DND-41 (cell line): ENCODE measurements around the gene CHD1L.

Source experiments
- ATAC-seq: fragments of 200-7000 bp; cut with Tn5 transposase; 3 replicates; pipeline ENCODE4 v1.9.1; 2021; ENCODE audit warnings: low read depth; ENCODE audit not compliant: insufficient read depth
- DNase-seq: peaks from one replicate; pipeline ENCODE4 v3.0.0-alpha.2; 2020
- H2AFZ ChIP-seq: 2 replicates; pipeline ENCODE4 v1.6.0; 2012; ENCODE audit warnings: low read depth, low read length
- H3K27ac ChIP-seq: 2 replicates; pipeline ENCODE4 v1.5.1; 2012; ENCODE audit warnings: low read length, inconsistent platforms
- H3K27me3 ChIP-seq: fragments of 200-600 bp; sonication (generic); 2 replicates; pipeline ENCODE4 v1.6.0; 2012; ENCODE audit warnings: low read length, mild to moderate bottlenecking, inconsistent platforms; ENCODE audit not compliant: insufficient read depth, poor library complexity
- H3K36me3 ChIP-seq: 2 replicates; pipeline ENCODE4 v1.5.1; 2012; ENCODE audit warnings: low read length, inconsistent platforms; ENCODE audit not compliant: insufficient read depth
- H3K4me1 ChIP-seq: 2 replicates; pipeline ENCODE4 v1.5.1; 2012; ENCODE audit warnings: mild to moderate bottlenecking, low read length; ENCODE audit not compliant: insufficient read depth
- H3K4me2 ChIP-seq: 2 replicates; pipeline ENCODE4 v1.6.0; 2012; ENCODE audit warnings: mild to moderate bottlenecking, moderate library complexity, low read length, inconsistent platforms; ENCODE audit not compliant: insufficient read depth
- H3K4me3 ChIP-seq, 2 experiments: fragments of 200-600 bp in 1 of 2; shearing (Covaris generic) in 1 of 2; 2 replicates each; pipeline ENCODE4 v1.5.1; 2012 to 2016; ENCODE audit warnings: inconsistent platforms in 2 of 2, low read length in 2 of 2, mild to moderate bottlenecking in 2 of 2, low read depth in 1 of 2, moderate library complexity in 1 of 2
- H3K79me2 ChIP-seq: 2 replicates; pipeline ENCODE4 v1.6.0; 2012; ENCODE audit warnings: low read length, inconsistent platforms; ENCODE audit not compliant: insufficient read depth
- H3K9ac ChIP-seq: 2 replicates; pipeline ENCODE4 v1.6.0; 2012; ENCODE audit warnings: low read depth, mild to moderate bottlenecking, inconsistent platforms, low read length, moderate library complexity
- H3K9me3 ChIP-seq: 2 replicates; pipeline ENCODE4 v1.5.1; 2012; ENCODE audit warnings: low read length, moderate library complexity, mild to moderate bottlenecking, inconsistent platforms; ENCODE audit not compliant: insufficient read depth, severe bottlenecking
- H4K20me1 ChIP-seq: 2 replicates; pipeline ENCODE4 v1.6.0; 2012; ENCODE audit warnings: low read length; ENCODE audit not compliant: insufficient read depth
- CTCF ChIP-seq: IDR thresholded peaks from 2 replicates; pipeline ENCODE4 v1.5.1; 2012; ENCODE audit warnings: borderline replicate concordance, low read length, moderate library complexity, mild to moderate bottlenecking; ENCODE audit not compliant: poor library complexity, severe bottlenecking; ENCODE audit errors: extremely low read depth
- EZH2 ChIP-seq: IDR thresholded peaks from 3 replicates; pipeline ENCODE4 v1.6.1; 2012; ENCODE audit warnings: borderline replicate concordance, low read depth, mild to moderate bottlenecking, moderate library complexity, low read length, inconsistent platforms; ENCODE audit not compliant: severe bottlenecking

The CHD1L gene

GRCh38 chr1:147334292-147334691 lies 91.8 kb downstream of the CHD1L start:
- Histone ChIP-seq H3K4me2 (no peak overlapping the region), H3K9me3 (no peaks in the 10 kb centered on the region), H3K4me3 (no peak overlapping the region), H3K36me3 (no peaks in the 10 kb centered on the region), H3K9ac (no peak overlapping the region), H3K79me2 (no peaks in the 10 kb centered on the region), H3K27me3 (peaks cover 13% of the 10 kb centered on the region), H3K27ac (no peak overlapping the region), H3K4me1 (no peaks in the 10 kb centered on the region), H2AFZ (no peak overlapping the region), H4K20me1 (no peaks in the 10 kb centered on the region)
- ATAC-seq: no peak
- no peak for DNase-seq
- TF ChIP-seq CTCF: no peak

- no peak overlapping the region for H3K4me3 ChIP-seq
- no peak for ATAC-seq
- no peaks in the 10 kb centered on the region for H3K4me1 ChIP-seq
- no peaks in the 10 kb centered on the region for H4K20me1 ChIP-seq
- H3K27me3 ChIP-seq: peaks cover 10% of the 10 kb centered on the region
- H3K9me3 ChIP-seq: no peaks in the 10 kb centered on the region
- no peak for DNase-seq
- no peaks in the 10 kb centered on the region for H3K36me3 ChIP-seq
- TF ChIP-seq CTCF (no peak), EZH2 (no peak)
- no peak overlapping the region for H3K27ac ChIP-seq
- H3K4me2 ChIP-seq: no peak overlapping the region
- no peak overlapping the region for H2AFZ ChIP-seq
- no peak overlapping the region for H3K9ac ChIP-seq
- H3K79me2 ChIP-seq: no peaks in the 10 kb centered on the region
Observed at GRCh38 chr1:147336291-147336690, 93.8 kb downstream of the CHD1L start.

GRCh38 chr1:147337040-147337630 lies 94.7 kb downstream of the CHD1L start:
- Histone ChIP-seq H3K27ac (no peak overlapping the region), H3K36me3 (no peaks in the 10 kb centered on the region), H3K4me1 (no peaks in the 10 kb centered on the region), H3K79me2 (no peaks in the 10 kb centered on the region), H3K4me2 (no peak overlapping the region), H3K27me3 (peaks cover 14% of the 10 kb centered on the region), H3K9ac (no peak overlapping the region), H2AFZ (no peak overlapping the region), H4K20me1 (no peaks in the 10 kb centered on the region), H3K9me3 (no peaks in the 10 kb centered on the region), H3K4me3 (no peak overlapping the region)
- TF ChIP-seq EZH2 (no peak), CTCF (no peak)
- no peak for DNase-seq
- no peak for ATAC-seq

- H3K79me2 ChIP-seq: no peaks in the 10 kb centered on the region
- H4K20me1 ChIP-seq: no peaks in the 10 kb centered on the region
- no peaks in the 10 kb centered on the region for H3K4me1 ChIP-seq
- H3K9me3 ChIP-seq: no peaks in the 10 kb centered on the region
- no peak overlapping the region for H3K4me2 ChIP-seq
- H3K27me3 ChIP-seq: peaks cover 16% of the 10 kb centered on the region
- no peak overlapping the region for H3K4me3 ChIP-seq
- ATAC-seq (no peak), DNase-seq (no peak)
- no peak overlapping the region for H3K27ac ChIP-seq
- no peak overlapping the region for H2AFZ ChIP-seq
- no peak for TF ChIP-seq EZH2
- TF ChIP-seq CTCF: no peak
- no peak overlapping the region for H3K9ac ChIP-seq
- H3K36me3 ChIP-seq: no peaks in the 10 kb centered on the region
Observed at GRCh38 chr1:147338571-147338970, 96.1 kb downstream of the CHD1L start.
